Hepatocyte (in vitro differentiated cells): Measurements from ENCODE around the gene CORO1C.

Experiments
- CTCF ChIP-seq: fragments of 200-600 bp; sonication (generic); IDR thresholded peaks from 2 replicates; pipeline ENCODE4 v1.5.1; 2016; ENCODE audit warnings: antibody characterized with exemption, mild to moderate bottlenecking; ENCODE audit not compliant: poor library complexity
- EZH2 ChIP-seq: fragments of 200-600 bp; sonication (generic); IDR thresholded peaks from 2 replicates; pipeline ENCODE4 v1.6.1; 2016; ENCODE audit warnings: antibody characterized with exemption, mild to moderate bottlenecking, borderline replicate concordance

GRCh38 chr12:108689314-108690190 is 41.8 kb downstream of the CORO1C start:
- TF ChIP-seq CTCF (peak; percentile 15), EZH2 (no peak)
